Left ventricle myocardium inferior (tissue), 1 donor: ENCODE data around the gene KAZALD1. TPM values are rescaled to one million over a fixed set of nuclear protein-coding genes. Genes with fewer than 3 reads are reported as not detected.

Experiments used
- DNase-seq: peaks from one replicate; pipeline ENCODE4 v3.0.0-alpha.2; 2020
- H3K27ac ChIP-seq: fragments of 200-600 bp; replicated peaks from 2 replicates; pipeline ENCODE4 v1.8.0; 2021
- H3K27me3 ChIP-seq: fragments of 200-600 bp; 2 replicates; pipeline ENCODE4 v1.8.0; 2021; ENCODE audit warnings: low read depth
- H3K36me3 ChIP-seq: fragments of 200-600 bp; 2 replicates; pipeline ENCODE4 v1.8.0; 2021
- H3K4me1 ChIP-seq: fragments of 200-600 bp; 2 replicates; pipeline ENCODE4 v1.8.0; 2021
- H3K4me3 ChIP-seq: fragments of 200-600 bp; 2 replicates; pipeline ENCODE4 v1.8.0; 2021; ENCODE audit warnings: mild to moderate bottlenecking, moderate library complexity
- H3K9me3 ChIP-seq: fragments of 200-600 bp; replicated peaks from 2 replicates; pipeline ENCODE4 v1.8.0; 2021
- intact Hi-C: fragments of 100-400 bp; cut with micrococcal nuclease; formaldehyde crosslinking; loops from one replicate; pipeline ENCODE4 v1.11.0; 2022
- total RNA-seq: library from RNA; stranded (reverse); fragmentation: NEBNext Ultra II Directional; extraction: Animal tissue kit (Norgen Biotek cat#: 25700); gene quantifications from one replicate; pipeline ENCODE4 v1.2.1, GENCODE V29; 2021
- TF ChIP-seq, protein P1 (sequence below): fragments of 200-600 bp; IDR thresholded peaks from 2 replicates; pipeline ENCODE4 v1.8.0; 2021; ENCODE audit warnings: antibody characterized with exemption, mild to moderate bottlenecking, borderline replicate concordance
- donor health status: DM: no; HTN: yes; CAD: no; lungs with severe emphysema.

The KAZALD1 gene
- total RNA-seq, 1 donor from 2014 or later: 5.1 TPM

DNA sequence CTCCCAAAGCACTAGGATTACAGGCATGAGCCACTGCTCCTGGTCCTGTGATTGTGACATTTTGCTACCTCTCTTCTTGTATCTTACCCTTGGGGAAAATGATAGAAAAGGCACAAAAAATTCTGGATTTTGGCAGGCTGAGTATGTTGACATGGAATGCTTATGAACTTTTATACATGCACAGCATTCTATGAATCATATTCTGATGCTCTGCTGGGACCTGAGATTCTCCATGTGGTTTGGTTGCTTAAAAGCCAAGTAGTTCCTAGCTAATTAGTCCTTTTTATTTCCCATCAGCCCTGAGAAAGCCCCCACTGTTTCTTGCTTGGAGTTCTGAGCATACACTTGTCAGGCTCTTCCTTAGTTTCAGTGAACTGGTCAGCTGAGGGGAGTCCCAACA, 8.3 kb upstream of the KAZALD1 start:
- Histone ChIP-seq H3K27me3 (peaks cover 42% of the 10 kb centered on the region), H3K36me3 (no peaks in the 10 kb centered on the region), H3K27ac (no peak overlapping the region), H3K9me3 (no peaks in the 10 kb centered on the region), H3K4me1 (peaks cover 10% of the 10 kb centered on the region), H3K4me3 (no peak overlapping the region)
- intact Hi-C loops: no loop called here
- TF ChIP-seq, protein P1, sequence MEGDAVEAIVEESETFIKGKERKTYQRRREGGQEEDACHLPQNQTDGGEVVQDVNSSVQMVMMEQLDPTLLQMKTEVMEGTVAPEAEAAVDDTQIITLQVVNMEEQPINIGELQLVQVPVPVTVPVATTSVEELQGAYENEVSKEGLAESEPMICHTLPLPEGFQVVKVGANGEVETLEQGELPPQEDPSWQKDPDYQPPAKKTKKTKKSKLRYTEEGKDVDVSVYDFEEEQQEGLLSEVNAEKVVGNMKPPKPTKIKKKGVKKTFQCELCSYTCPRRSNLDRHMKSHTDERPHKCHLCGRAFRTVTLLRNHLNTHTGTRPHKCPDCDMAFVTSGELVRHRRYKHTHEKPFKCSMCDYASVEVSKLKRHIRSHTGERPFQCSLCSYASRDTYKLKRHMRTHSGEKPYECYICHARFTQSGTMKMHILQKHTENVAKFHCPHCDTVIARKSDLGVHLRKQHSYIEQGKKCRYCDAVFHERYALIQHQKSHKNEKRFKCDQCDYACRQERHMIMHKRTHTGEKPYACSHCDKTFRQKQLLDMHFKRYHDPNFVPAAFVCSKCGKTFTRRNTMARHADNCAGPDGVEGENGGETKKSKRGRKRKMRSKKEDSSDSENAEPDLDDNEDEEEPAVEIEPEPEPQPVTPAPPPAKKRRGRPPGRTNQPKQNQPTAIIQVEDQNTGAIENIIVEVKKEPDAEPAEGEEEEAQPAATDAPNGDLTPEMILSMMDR: no peak
- DNase-seq: no peak

DNA sequence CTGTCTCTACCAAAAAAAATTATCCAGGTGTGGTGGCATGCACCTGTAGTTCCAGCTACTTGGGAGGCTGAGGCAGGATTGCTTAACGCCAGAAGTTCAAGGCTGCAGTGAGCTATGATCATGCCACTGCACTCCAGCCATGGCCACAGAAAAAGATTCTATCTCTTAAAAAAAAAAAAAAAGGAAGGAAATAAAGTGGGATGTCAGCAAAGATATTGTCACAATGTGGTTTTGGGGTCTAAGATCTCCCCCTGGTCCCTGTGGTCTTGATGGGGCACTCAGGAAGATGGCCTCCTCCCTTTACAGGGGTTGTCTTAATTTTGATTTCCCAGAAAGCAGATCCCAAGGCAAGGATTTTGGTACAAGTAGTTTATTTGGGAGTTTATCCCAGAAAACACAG, 7.4 kb upstream of the KAZALD1 start:
- intact Hi-C loops: no loop called here

DNA sequence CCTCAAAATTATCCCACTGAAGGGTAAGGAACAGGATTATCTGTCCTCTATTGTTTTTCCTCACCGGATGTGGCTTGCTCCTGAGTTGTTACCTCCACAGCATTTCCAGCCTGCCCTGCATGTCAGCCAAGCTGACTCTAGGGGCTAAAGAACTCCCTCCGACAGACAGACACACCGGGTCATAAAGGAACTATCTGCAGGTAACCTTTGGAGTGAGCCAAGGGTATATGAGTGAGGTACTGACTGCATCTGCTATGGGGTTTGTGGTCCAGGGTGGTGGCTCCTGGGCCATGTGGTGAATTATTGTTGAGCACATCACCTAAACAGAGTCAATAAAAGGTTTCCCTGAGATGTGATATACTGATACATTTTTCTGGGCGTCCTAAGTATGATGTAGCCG, 6.9 kb upstream of the KAZALD1 start:
- Histone ChIP-seq H3K27me3 (peaks cover 28% of the 10 kb centered on the region), H3K27ac (no peak overlapping the region), H3K4me1 (peaks cover 12% of the 10 kb centered on the region), H3K9me3 (no peaks in the 10 kb centered on the region), H3K4me3 (no peak overlapping the region), H3K36me3 (no peaks in the 10 kb centered on the region)
- DNase-seq: no peak
- intact Hi-C loops: no loop called here
- TF ChIP-seq, protein P1: no peak

More for the DNA sequence above, 7.4 kb upstream of the KAZALD1 start:
- peaks cover 10% of the 10 kb centered on the region for H3K4me1 ChIP-seq
- TF ChIP-seq, protein P1: no peak
- H3K27me3 ChIP-seq: peaks cover 34% of the 10 kb centered on the region
- no peak overlapping the region for H3K4me3 ChIP-seq
- no peaks in the 10 kb centered on the region for H3K9me3 ChIP-seq
- no peak overlapping the region for H3K27ac ChIP-seq
- DNase-seq: no peak
- H3K36me3 ChIP-seq: no peaks in the 10 kb centered on the region

DNA sequence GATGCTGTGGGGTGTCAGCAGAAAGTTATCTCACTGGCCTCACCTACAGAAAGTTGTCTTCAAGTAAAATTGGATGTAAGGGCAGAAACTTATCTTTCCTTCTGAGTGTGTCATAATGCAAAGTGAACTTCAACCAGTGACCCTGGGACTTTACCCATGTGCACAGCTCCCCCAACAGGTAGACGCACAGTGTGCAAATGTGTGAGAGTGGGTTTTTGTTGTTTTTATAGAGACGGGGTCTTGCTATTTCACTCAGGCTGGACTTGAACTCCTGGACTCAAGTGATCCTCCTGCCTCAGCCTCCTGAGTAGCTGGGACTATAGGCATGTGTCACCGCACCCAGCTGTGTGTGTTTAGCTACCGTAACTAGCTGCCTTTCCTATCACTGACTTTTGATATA, 6.4 kb upstream of the KAZALD1 start:
- Histone ChIP-seq H3K9me3 (no peaks in the 10 kb centered on the region), H3K4me1 (peaks cover 12% of the 10 kb centered on the region), H3K27me3 (peaks cover 23% of the 10 kb centered on the region), H3K27ac (no peak overlapping the region), H3K36me3 (no peaks in the 10 kb centered on the region), H3K4me3 (no peak overlapping the region)
- TF ChIP-seq, protein P1: no peak
- no peak for DNase-seq
- intact Hi-C loops: no loop called here

DNA sequence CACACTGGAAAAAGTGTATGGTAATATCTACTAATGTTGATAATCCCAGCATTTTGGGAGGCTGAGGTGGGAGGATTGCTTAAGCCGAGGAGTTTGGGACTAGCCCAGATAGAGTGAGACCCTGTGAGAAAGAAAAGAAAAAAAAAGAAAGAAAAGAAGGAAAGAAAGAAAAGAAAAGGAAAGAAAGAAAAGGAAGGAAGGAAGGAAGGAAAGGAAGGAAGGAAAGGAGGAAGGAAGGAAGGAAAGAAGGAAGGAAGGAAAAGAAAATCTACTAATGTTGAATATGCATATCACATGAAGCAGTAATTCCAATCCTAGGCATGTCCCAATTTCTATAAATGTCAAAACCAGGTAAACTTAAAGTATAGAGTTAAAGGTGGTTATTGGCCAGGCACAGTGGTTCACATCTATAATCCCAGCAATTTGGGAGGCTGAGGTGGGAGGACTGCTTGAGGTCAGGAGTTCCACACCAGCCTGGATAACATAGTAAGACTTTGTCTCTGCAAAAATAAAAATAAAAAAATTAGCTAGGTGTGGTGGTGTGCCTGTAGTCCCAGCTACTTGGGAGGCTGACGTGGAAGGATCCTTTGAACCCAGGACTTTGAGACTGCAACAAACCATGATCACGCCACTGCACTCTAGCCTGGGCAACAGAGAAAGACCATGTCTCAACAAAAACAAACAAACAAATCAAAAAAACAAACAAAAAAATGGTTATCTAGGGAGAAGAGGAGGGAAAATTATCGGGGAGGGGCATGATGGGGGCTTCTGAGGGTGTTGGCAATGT, 5.2 kb upstream of the KAZALD1 start:
- no peak for DNase-seq
- Histone ChIP-seq H3K4me3 (no peak overlapping the region), H3K4me1 (peaks cover 20% of the 10 kb centered on the region), H3K27me3 (peaks cover 12% of the 10 kb centered on the region), H3K36me3 (no peaks in the 10 kb centered on the region), H3K9me3 (no peaks in the 10 kb centered on the region), H3K27ac (no peak overlapping the region)
- TF ChIP-seq, protein P1: no peak
- intact Hi-C loops: no loop called here
